Heart right ventricle (tissue), 16 donors: Measurements from ENCODE around the gene ACER3. TPM values are rescaled to one million over a fixed set of nuclear protein-coding genes. Genes with fewer than 3 reads are reported as not detected.

Experiments
- ATAC-seq, 8 donors: fragments of 200-7000 bp; cut with Tn5 transposase; one replicate each; pipeline ENCODE4 v1.9.1; 2020; ENCODE audit warnings: mild to moderate bottlenecking in 8 of 8, moderate library complexity in 8 of 8, moderate number of reproducible peaks in 1 of 8
- DNase-seq, 2 donors: peaks; one replicate each; pipeline ENCODE4 v3.0.0-alpha.2; 2020
- H3K27ac ChIP-seq, 10 donors: fragments of 200-600 bp; sonication (generic) in 2 of 10; one replicate each; pipeline versions ENCODE4 v1.5.0 to v1.8.0; 2020 to 2022; ENCODE audit warnings: mild to moderate bottlenecking in 3 of 10
- H3K27me3 ChIP-seq, 7 donors: fragments of 200-600 bp; one replicate each; pipeline ENCODE4 v1.8.0; 2021 to 2022; ENCODE audit warnings: mild to moderate bottlenecking in 2 of 7
- H3K36me3 ChIP-seq, 9 donors: fragments of 200-600 bp; sonication (generic) in 1 of 9; one replicate each; pipeline versions ENCODE4 v1.5.0 to v1.8.0; 2020 to 2022; ENCODE audit warnings: mild to moderate bottlenecking in 2 of 9
- H3K4me1 ChIP-seq, 9 donors: fragments of 200-600 bp; sonication (generic) in 1 of 9; one replicate each; pipeline versions ENCODE4 v1.5.0 to v1.8.0; 2020 to 2022; ENCODE audit warnings: mild to moderate bottlenecking in 4 of 9
- H3K4me3 ChIP-seq, 10 donors: fragments of 200-600 bp; sonication (generic) in 2 of 10; one replicate each; pipeline versions ENCODE4 v1.5.0 to v1.8.0; 2020 to 2022; ENCODE audit warnings: mild to moderate bottlenecking in 7 of 10, moderate library complexity in 2 of 10
- H3K9me3 ChIP-seq, 11 donors: fragments of 200-600 bp in 10 of 11; sonication (generic) in 2 of 11; one replicate each; pipeline versions ENCODE4 v1.5.0 to v1.8.0; 2013 to 2022; ENCODE audit warnings: mild to moderate bottlenecking in 2 of 11, control low read depth in 1 of 11, moderate library complexity in 1 of 11
- WGBS, 2 donors: extraction: QIAGEN DNeasy Blood & Tissue Kit; methylation state at CpG; one replicate each; pipeline ENCODE4 v1.1.7; 2013; ENCODE audit warnings: inconsistent platforms in 1 of 2; 5-methylcytosine and 5-hydroxymethylcytosine counted together
- intact Hi-C, 10 donors: fragments of 100-400 bp; cut with DNase I; formaldehyde crosslinking; loops; one replicate each; pipeline versions ENCODE4 v1.11.1 to v1.14.2; 2022
- polyA plus RNA-seq, 2 donors: library from polyadenylated mRNA; stranded (reverse); fragments of 200-250 nt; gene quantifications; one replicate each; pipeline ENCODE4 v1.2.3, GENCODE V29; 2013
- total RNA-seq, 10 donors: library from RNA; stranded (reverse); fragmentation: NEBNext Ultra II Directional in 3 of 10; extraction: Animal tissue kit (Norgen Biotek cat#: 25700) in 3 of 10; gene quantifications; one replicate each; pipeline versions ENCODE4 v1.2.1 to v1.2.4, GENCODE V29; 2021 to 2023
- TF ChIP-seq, protein P1 (sequence below), 9 donors: fragments of 200-600 bp; sonication (generic) in 2 of 9; IDR thresholded peaks; one replicate each; pipeline versions ENCODE4 v1.5.0 to v1.8.0; 2021 to 2022; ENCODE audit warnings: antibody characterized with exemption in 9 of 9, mild to moderate bottlenecking in 5 of 9, moderate library complexity in 1 of 9
- donor health status: Arrhythmogenic right ventricular cardiomyopathy.
- donor health status: ischemic (EF 13 %, LVEDD 7.1; RV severe dilation, severe dysfunction).
- donor health status: healthy with polysubstance abuse.
- donor health status: DM: no; HTN: yes; CAD: no.
- donor health status: DM: no; HTN: no; CAD: no.
- donor health status: ischemic (EF 25% LVEDD 6.9; RV normal size, moderate dysfunction).
- donor health status: ischemic (EF 25% LVEDD 5.7; RV mildly dilated, moderate dysfunction).
- donor health status: healthy.
- donor health status: DM: yes; HTN: yes; CAD: no.
- donor health status: Ischemic cardiomyopathy.
- donor health status: ischemic (EF 35%, LVEDD 5.7; RV mildly dilated, moderate dysfunction).
- donor health status: nonischemic (EF 11% LVEDD 7.7; RV severe dilation, severe dysfunction).
- donor health status: DM: yes; HTN: yes; CAD: no.
- donor health status: PGD.
- donor health status: ischemic (EF 29% LVEDD 5.4; RV normal size, mild dysfunction).
- donor health status: nonischemic (EF 23%, LVEDD 6.1; RV moderate dilation, normal function).

ACER3 gene
- total and polyA plus RNA-seq, 12 donors, result 2.9 to 14.8 (median 9.6) TPM

GRCh38 chr11:77052518-77052917 lies 191.8 kb downstream of the ACER3 start:
- TF ChIP-seq, protein P1, sequence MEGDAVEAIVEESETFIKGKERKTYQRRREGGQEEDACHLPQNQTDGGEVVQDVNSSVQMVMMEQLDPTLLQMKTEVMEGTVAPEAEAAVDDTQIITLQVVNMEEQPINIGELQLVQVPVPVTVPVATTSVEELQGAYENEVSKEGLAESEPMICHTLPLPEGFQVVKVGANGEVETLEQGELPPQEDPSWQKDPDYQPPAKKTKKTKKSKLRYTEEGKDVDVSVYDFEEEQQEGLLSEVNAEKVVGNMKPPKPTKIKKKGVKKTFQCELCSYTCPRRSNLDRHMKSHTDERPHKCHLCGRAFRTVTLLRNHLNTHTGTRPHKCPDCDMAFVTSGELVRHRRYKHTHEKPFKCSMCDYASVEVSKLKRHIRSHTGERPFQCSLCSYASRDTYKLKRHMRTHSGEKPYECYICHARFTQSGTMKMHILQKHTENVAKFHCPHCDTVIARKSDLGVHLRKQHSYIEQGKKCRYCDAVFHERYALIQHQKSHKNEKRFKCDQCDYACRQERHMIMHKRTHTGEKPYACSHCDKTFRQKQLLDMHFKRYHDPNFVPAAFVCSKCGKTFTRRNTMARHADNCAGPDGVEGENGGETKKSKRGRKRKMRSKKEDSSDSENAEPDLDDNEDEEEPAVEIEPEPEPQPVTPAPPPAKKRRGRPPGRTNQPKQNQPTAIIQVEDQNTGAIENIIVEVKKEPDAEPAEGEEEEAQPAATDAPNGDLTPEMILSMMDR (IDR thresholded peaks at IDR 0.05), result no peak
- ATAC-seq (no peak), DNase-seq (no peak)
- Histone ChIP-seq H3K9me3 (peaks cover 0 to 22% (median 12%) of the 10 kb centered on the region in 11 donors), H3K27me3 (no peaks in the 10 kb centered on the region), H3K36me3 (no peaks in the 10 kb centered on the region), H3K27ac (no peak overlapping the region), H3K4me3 (no peak overlapping the region), H3K4me1 (peaks cover 0 to under 1% (median 0%) of the 10 kb centered on the region in 9 donors)
- intact Hi-C loops, result loop anchor here in 1 of 10 donors (10.0 kb wide), 1 partner anchor 132 kb away; no protein-coding TSS in a partner anchor
- WGBS, 2 donors, result 82 to 83% methylated on average over 7 of the region's 7 CpGs

DNA sequence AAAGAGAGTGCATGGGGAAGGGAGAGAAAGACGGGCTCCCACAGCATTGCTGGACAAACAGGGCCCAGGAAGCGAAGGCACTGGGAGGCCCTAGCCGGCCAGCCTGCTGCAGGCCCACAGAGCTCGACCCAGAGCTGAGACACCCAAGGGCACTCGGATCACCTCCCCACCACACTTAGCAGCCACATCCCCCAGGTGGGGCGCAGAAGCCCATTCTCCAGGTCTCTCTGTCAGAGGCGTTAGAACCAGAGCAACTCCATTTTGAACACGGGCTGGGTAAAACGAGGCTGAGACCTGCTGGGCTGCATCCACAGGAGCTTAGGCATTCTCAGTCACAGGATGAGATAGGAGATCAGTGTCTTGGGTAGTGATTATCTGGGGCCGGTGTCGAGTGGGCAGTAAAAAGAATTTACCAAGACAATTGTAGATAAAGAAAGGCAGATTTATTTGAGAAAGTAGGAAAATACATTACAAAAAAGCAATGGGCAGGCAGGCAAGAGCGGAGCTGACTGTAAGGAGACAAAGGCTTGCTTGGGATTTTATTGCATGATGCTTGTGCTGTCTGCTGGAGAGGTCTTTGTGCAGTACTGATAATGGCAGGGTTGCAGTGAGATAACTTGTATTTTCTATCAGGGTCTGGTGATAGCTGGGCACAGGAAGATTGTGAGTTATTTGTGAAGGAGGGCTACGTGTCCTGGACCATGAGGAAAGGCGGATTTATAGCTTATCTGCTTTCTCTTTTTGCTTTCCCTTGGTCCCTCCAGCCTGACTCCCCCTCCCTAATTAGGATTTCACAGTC lies 192.7 kb downstream of the ACER3 start:
- TF ChIP-seq, protein P1 (IDR thresholded peaks at IDR 0.05), result no peak
- H3K27me3 ChIP-seq, result no peaks in the 10 kb centered on the region
- ATAC-seq (no peak), DNase-seq (no peak)
- intact Hi-C loops, result loop anchor here in 1 of 10 donors (10.0 kb wide), 1 partner anchor 131 kb away; no protein-coding TSS in a partner anchor
- no peak overlapping the region for H3K4me3 ChIP-seq
- H3K4me1 ChIP-seq, result no peaks in the 10 kb centered on the region
- H3K27ac ChIP-seq, result no peak overlapping the region
- H3K9me3 ChIP-seq, result peaks cover 0 to 24% (median 12%) of the 10 kb centered on the region in 11 donors
- WGBS, 2 donors, result 71 to 73% methylated on average over 14 of the region's 14 CpGs
- no peaks in the 10 kb centered on the region for H3K36me3 ChIP-seq

GRCh38 chr11:77054084-77054483 lies 193.4 kb downstream of the ACER3 start:
- intact Hi-C loops, result loop anchor here in 1 of 10 donors (10.0 kb wide), 1 partner anchor 131 kb away; no protein-coding TSS in a partner anchor
- 73 to 76% methylated on average over 1 of the region's 1 CpG for WGBS, 2 donors
- H3K36me3 ChIP-seq, result no peaks in the 10 kb centered on the region

DNA sequence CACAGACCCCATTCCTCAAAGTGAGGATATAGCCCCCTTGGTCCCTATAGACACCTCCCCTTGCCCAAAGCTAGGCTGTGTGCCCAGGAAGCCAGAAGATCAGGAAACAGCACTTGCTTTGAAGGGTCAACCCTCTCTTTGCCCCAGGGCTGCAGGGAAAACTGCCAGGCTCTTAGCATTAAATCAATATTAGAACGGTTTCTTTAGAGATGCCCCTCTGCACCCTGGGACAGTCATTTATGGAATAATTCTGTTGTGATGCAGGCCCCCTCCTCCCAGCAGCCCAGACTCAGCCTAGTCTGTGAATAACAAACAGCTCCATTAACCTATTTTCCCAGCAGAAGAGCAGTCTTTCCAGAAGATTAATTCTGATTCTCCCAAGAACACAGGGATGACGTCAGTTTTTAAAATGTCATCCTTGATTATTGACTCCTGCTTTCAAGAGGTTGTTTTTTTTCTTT lies 194.4 kb downstream of the ACER3 start:
- H3K27me3 ChIP-seq, result no peaks in the 10 kb centered on the region
- H3K9me3 ChIP-seq, result peaks cover 0 to 24% (median 12%) of the 10 kb centered on the region in 11 donors
- 81% methylated on average over 2 of the region's 2 CpGs for WGBS, 2 donors
- H3K4me3 ChIP-seq, result no peak overlapping the region
- no peak for DNase-seq
- no peak overlapping the region for H3K27ac ChIP-seq
- H3K4me1 ChIP-seq, result no peaks in the 10 kb centered on the region
- ATAC-seq, result no peak
- TF ChIP-seq, protein P1 (IDR thresholded peaks at IDR 0.05), result no peak
- intact Hi-C loops, result loop anchor here in 1 of 10 donors (10.0 kb wide), 1 partner anchor 130 kb away; no protein-coding TSS in a partner anchor
- H3K36me3 ChIP-seq, result no peaks in the 10 kb centered on the region

More at GRCh38 chr11:77054084-77054483, 193.4 kb downstream of the ACER3 start:
- TF ChIP-seq, protein P1 (IDR thresholded peaks at IDR 0.05), result no peak
- Histone ChIP-seq H3K27ac (no peak overlapping the region), H3K27me3 (no peaks in the 10 kb centered on the region), H3K4me3 (no peak overlapping the region), H3K9me3 (peaks cover 0 to 24% (median 12%) of the 10 kb centered on the region in 11 donors), H3K4me1 (no peaks in the 10 kb centered on the region)
- no peak for ATAC-seq
- no peak for DNase-seq
